ENCODE measurements around the gene MICAL1.

DNA sequence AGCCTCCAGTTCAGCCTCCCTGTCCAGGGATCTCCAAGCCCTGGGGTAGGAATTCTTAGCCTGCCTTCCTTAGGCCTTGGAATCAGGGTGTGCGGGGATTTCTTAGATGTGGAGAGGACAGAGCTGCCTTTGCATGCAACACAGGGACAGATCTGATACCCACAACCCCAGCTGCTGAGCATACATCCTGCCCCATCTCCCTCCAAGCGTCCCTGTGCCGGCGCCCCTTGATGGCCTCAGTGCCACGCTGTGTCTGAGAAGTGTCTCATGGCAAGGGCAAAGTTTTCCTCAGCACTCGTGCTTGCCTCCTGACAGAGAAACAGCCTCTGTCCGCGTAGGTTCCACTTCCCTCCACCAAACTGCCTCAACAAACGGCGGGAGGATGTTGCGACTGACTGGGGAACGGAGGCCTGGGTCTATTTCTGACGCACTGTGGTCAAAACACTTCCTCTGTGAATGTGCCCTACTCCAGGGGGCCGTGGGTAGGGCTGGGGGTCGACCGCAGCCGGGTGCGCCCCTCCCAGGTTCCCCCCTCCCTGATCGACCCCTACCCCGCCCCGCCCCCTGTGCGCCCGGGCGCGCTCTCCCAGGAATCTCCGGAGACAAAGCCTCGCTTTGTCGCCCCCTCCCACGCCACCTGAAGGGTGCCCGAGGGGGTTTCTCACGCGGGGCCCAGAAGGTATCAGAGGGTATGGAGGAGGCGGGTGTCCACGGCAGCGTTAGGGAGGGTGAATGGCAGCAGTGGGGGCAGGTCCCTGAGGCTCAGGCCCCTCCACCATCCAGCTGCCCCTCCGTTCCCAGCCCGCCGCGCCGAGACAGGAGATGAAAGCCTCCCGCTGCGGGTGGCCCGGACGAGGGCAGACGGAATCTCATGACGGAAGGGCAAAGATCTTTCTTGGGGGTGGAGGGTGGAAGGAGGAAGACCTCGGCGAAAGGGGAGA is 806 bp downstream of the MICAL1 start:
- peak; percentile 85 for TF ChIP-seq POLR2A (IDR thresholded peaks at IDR 0.05; ENCODE audit: low read depth, low read length)
- TF ChIP-seq, protein P1, sequence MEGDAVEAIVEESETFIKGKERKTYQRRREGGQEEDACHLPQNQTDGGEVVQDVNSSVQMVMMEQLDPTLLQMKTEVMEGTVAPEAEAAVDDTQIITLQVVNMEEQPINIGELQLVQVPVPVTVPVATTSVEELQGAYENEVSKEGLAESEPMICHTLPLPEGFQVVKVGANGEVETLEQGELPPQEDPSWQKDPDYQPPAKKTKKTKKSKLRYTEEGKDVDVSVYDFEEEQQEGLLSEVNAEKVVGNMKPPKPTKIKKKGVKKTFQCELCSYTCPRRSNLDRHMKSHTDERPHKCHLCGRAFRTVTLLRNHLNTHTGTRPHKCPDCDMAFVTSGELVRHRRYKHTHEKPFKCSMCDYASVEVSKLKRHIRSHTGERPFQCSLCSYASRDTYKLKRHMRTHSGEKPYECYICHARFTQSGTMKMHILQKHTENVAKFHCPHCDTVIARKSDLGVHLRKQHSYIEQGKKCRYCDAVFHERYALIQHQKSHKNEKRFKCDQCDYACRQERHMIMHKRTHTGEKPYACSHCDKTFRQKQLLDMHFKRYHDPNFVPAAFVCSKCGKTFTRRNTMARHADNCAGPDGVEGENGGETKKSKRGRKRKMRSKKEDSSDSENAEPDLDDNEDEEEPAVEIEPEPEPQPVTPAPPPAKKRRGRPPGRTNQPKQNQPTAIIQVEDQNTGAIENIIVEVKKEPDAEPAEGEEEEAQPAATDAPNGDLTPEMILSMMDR (IDR thresholded peaks at IDR 0.05 in 2 of 3, conservative IDR thresholded peaks at IDR 0.05 in 1 of 3; ENCODE audit: control insufficient read depth in 2 of 3, extremely low read depth in 1 of 3, insufficient read depth in 1 of 3, low read depth in 3 of 3, low read length in 3 of 3): 0 out of 6 replicates have a peak, but pooled peaks of 1 of the 3 experiments have one; percentile 9
- TF ChIP-seq, protein P2, sequence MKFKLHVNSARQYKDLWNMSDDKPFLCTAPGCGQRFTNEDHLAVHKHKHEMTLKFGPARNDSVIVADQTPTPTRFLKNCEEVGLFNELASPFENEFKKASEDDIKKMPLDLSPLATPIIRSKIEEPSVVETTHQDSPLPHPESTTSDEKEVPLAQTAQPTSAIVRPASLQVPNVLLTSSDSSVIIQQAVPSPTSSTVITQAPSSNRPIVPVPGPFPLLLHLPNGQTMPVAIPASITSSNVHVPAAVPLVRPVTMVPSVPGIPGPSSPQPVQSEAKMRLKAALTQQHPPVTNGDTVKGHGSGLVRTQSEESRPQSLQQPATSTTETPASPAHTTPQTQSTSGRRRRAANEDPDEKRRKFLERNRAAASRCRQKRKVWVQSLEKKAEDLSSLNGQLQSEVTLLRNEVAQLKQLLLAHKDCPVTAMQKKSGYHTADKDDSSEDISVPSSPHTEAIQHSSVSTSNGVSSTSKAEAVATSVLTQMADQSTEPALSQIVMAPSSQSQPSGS (IDR thresholded peaks at IDR 0.05; ENCODE audit: low read length): no peak
- TF ChIP-seq, protein P3, sequence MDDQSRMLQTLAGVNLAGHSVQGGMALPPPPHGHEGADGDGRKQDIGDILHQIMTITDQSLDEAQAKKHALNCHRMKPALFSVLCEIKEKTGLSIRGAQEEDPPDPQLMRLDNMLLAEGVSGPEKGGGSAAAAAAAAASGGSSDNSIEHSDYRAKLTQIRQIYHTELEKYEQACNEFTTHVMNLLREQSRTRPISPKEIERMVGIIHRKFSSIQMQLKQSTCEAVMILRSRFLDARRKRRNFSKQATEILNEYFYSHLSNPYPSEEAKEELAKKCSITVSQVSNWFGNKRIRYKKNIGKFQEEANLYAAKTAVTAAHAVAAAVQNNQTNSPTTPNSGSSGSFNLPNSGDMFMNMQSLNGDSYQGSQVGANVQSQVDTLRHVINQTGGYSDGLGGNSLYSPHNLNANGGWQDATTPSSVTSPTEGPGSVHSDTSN (IDR thresholded peaks at IDR 0.05; ENCODE audit: insufficient replicate concordance, low read depth, low read length): no peak
- no peak for TF ChIP-seq RFX5 (IDR thresholded peaks at IDR 0.05; ENCODE audit: low read depth, low read length)
- no peak for TF ChIP-seq SUZ12 (IDR thresholded peaks at IDR 0.05; ENCODE audit: unreplicated experiment)
- no peak for TF ChIP-seq SREBF2 (IDR thresholded peaks at IDR 0.05; ENCODE audit: low read length)
- TF ChIP-seq, protein P4, sequence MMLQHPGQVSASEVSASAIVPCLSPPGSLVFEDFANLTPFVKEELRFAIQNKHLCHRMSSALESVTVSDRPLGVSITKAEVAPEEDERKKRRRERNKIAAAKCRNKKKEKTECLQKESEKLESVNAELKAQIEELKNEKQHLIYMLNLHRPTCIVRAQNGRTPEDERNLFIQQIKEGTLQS (IDR thresholded peaks at IDR 0.05; ENCODE audit: borderline replicate concordance, extremely low read depth, low read depth, low read length): no peak

Data from GM12878 (cell line).